Astrocyte (in vitro differentiated cells and primary cell): Measurements from ENCODE around the gene ZNF862.

ENCODE experiments used
- CTCF ChIP-seq: IDR thresholded peaks from 2 replicates; pipeline ENCODE4 v1.5.1; 2011; ENCODE audit warnings: low read depth, mild to moderate bottlenecking, inconsistent platforms, low read length, moderate library complexity; ENCODE audit not compliant: insufficient read depth
- EZH2 ChIP-seq: IDR thresholded peaks from 2 replicates; pipeline ENCODE4 v1.6.1; 2012; ENCODE audit warnings: mild to moderate bottlenecking, low read length, inconsistent platforms; ENCODE audit not compliant: insufficient read depth

- TF ChIP-seq CTCF, result no peak
- no peak for TF ChIP-seq EZH2
Measured at GRCh38 chr7:149830997-149831740, 7.0 kb upstream of the ZNF862 start.
